SK-MEL-5 (cell line): Measurements from ENCODE around the gene GNPDA2. TPM values are rescaled to one million over a fixed set of nuclear protein-coding genes. Genes with fewer than 3 reads are reported as not detected.
"Not testable (repeated sequence)": the region's sequence is repeated elsewhere in the genome, so short reads cannot be mapped to it uniquely, and the experiment has no call there.

ENCODE experiments used
- DNase-seq: peaks from one replicate; pipeline ENCODE4 v3.0.0-alpha.2; 2016; ENCODE audit warnings: low read depth, low spot score
- in situ Hi-C: cut with HindIII; loops from 2 replicates; pipeline ENCODE4 v1.10.0; 2016; ENCODE audit warnings: low sequenced_read_pairs, high pct_unique_total_duplicates, low pct_unique_long_range_greater_than_20kb
- polyA plus RNA-seq, 2 experiments: library from polyadenylated mRNA; depleted of rRNA; stranded (reverse); fragments of >200 nt; gene quantifications; 2 replicates each; pipeline ENCODE4 v1.2.3, GENCODE V29; 2015
- total RNA-seq: library from RNA; depleted of rRNA; stranded (reverse); fragments of >200 nt; shearing (Covaris generic); gene quantifications from 2 replicates; pipeline ENCODE4 v1.2.3, GENCODE V29; 2014; rRNA removed

The GNPDA2 gene
- 25.4 and 26.8 TPM in 2 replicates for total RNA-seq
- 12.6 and 19.3 TPM in 2 replicates for polyA plus RNA-seq (2015; cell fraction: cytosol; rRNA removed)
- polyA plus RNA-seq (2015; cell fraction: nucleus; rRNA removed): 18.6 and 28.9 TPM in 2 replicates

DNA sequence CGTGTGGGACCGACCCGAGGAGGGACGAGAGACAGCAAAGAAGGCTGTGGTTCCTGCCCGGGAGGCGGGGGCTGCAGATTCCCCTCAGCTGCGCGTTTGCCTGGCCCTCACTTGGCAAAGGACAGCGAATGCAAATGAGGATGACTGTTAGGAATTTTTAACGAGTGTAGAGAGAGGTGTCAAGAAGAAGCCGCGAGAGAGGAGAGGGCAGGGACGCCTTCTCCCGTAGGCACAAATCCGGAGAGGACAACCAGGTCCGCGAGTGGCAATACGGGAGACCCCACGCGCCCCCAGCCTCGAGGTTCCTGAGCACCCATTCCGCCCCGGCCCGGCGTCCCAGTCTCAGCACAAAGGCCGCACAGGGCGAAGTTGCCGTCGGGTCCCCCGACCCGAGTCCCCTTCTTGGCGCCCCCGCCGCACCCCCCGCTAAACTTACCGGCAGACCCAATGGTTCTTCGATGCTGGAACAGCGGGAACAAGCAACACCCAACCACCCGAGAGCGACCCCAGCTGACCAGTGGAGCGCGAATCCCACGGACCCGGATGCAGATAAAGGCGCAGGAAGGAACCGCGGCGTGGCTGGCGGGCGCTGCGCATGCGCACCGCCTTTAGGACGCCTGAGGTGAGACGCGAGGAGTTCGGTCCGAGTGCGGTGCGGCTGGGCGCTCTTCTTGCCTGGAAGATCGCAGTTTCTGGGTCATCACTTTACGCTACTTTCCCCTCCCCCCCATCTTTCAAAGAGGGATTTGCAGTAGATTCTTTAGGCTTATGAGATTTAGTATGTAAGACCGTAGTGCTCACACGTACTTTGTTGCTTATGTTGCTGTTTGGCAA is at the start of gene GNPDA2:
Gene GNPDA2, minus strand, starts transcription at position 519 of the 834 bp plus-strand sequence. CDS start 4,349 bp downstream, outside the sequence.
- DNase-seq: peak; percentile 89
- in situ Hi-C loops: no loop called here

GRCh38 chr4:44772340-44772739 is 46.0 kb upstream of the GNPDA2 start:
- no peak for DNase-seq
- in situ Hi-C loops: no loop called here

DNA sequence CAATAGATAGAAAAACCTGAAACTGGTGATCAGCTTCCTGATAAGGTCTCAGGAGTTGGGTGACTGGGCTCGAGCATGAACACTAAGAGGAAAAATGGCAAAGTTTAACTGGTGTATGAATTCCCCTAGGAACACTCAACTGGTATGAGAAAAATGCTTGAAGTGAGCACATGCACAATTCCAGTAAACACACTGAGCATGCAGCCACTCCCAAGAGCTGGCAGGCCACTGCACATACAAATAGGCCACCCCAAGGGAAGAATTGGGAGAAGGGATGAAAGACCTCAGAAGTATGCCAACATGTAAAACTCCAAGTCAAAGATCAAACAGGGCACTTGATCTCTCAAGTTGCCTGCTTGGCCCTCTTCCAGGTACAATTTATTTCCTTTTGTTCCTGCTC is 45.4 kb upstream of the GNPDA2 start:
- DNase-seq: no peak
- in situ Hi-C loops: no loop called here

- in situ Hi-C loops: no loop called here
- no peak for DNase-seq
Observed at GRCh38 chr4:44766453-44766852, 40.1 kb upstream of the GNPDA2 start.

DNA sequence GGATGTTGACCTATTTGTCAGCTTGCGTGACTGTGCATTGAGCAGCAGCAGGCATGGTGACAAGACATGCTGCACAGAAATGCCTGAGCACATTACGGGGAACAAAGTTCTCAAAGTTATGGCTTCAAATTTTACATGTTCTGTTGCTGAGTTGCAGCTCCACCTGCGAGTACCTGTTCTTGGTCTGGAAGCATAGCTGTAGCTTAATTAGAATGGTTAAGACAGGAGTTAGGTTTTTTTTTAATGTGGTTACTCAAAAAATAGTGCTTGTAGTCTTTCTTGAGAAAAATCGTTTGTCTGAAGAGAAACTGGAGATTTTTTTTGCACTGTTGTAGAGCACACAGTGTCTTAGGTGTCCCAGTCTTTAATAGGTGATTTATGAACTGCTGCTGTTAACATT is 38.8 kb upstream of the GNPDA2 start:
- DNase-seq: no peak
- in situ Hi-C loops: no loop called here

DNA sequence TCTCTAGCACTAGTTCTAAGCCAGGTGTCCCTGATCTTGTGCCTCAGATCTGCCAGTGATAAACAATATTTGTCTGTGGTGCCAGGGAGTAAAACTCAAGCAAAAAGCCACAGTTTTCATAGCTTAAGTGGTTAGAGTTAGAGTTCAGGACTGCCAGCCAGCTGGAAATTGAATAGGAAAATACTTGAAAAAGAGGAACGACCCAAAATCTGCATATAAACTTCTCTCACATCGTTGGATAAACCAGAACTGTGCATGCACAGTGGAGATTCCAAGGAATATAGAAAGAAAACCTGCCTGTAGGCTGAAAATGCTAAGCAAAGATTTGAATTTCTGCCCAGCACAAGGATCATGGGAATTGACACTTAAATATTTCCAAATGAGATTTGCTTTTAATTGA is 35.0 kb upstream of the GNPDA2 start:
- in situ Hi-C loops: no loop called here
- DNase-seq: no peak

GRCh38 chr4:44760142-44760898 is 34.0 kb upstream of the GNPDA2 start:
- DNase-seq: peak; percentile 50
- in situ Hi-C loops: no loop called here

DNA sequence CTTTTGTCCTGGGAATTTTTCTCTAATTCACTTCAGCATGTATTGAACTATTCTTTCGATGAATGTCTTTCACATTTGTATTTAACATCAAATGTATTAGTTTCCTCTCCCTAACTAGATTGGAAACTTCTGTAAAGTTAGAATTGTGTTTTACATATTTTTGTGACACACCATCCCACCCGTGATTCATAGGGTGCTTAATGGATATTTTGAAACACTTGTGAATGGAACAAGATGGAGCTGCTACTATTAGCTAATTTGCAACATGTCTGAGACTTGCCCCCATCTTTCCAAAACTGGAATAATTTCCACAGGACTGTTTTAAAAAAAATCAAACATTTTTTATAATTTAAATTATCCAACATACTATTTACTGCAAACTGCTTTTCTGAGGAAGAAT is 30.2 kb upstream of the GNPDA2 start:
- DNase-seq: no peak
- in situ Hi-C loops: no loop called here

- in situ Hi-C loops: no loop called here
- DNase-seq: no peak
Observed at GRCh38 chr4:44740201-44740600, 13.8 kb upstream of the GNPDA2 start.

DNA sequence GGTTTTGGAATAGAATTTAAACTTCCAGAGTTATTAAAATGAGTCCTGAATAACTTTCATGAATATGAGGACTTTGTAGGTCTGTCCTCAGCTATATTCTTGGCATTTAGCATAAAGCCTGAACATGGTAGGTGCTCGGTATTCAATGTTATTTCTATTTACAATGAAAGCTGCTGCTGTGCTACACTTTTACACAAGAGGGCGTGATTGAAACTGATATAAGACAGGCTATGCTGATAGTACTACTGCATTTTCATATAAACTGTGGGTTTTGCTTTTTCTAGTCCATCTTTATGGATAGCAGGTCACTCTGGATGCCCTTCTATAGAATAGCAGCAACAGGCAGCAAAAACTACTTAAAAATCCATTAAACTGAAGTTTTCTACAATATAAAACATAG is 12.3 kb upstream of the GNPDA2 start:
- in situ Hi-C loops: no loop called here
- DNase-seq: no peak

GRCh38 chr4:44736900-44737299 is 10.5 kb upstream of the GNPDA2 start:
- no peak for DNase-seq
- in situ Hi-C loops: no loop called here

DNA sequence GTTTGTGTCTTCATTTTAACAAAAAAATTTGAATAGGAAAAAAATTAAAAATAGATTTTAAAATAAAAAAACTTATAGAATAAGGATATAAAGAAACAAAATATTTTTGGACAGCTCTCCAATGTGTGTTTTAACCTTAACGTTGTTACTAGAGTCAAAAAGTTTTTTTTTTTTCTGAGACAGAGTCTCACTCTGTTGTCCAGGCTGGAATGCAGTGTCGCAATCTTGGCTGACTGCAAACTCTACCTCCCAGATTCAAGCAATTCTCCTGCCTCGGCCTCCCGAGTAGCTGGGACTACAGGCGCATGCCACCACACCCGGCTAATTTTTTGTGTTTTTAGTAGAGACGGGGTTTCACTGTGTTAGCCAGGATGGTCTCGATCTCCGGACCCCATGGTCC is 2.3 kb upstream of the GNPDA2 start:
- in situ Hi-C loops, DNase-seq: not testable (repeated sequence)

DNA sequence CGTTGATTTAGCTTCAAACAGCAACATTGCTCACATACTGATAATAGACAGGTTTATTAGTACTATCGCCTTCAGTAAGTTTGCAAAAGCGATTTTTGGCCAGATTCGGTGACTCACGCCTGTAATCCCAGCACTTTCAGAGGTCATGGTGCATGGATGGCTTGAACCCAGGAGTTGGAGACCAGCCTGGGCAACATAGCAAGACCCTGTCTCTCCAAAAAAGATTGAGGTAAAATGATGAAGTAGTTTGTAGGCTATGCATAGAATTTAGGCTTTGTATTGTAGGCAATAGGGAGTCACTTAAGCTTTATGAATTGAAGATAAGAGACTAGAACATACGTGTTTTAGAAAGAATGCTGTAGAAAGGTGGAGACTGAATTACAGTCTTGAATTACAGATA is 1.1 kb upstream of the GNPDA2 start:
- DNase-seq: no peak
- in situ Hi-C loops: no loop called here

GRCh38 chr4:44725726-44726037 is 674 bp downstream of the GNPDA2 start:
- no peak for DNase-seq
- in situ Hi-C loops: no loop called here

- in situ Hi-C loops: no loop called here
- no peak for DNase-seq
Observed at GRCh38 chr4:44725166-44725565, 1.2 kb downstream of the GNPDA2 start.

- in situ Hi-C loops: no loop called here
Observed at GRCh38 chr4:44722001-44722400, 4.4 kb downstream of the GNPDA2 start.

GRCh38 chr4:44720371-44720770 is 6.0 kb downstream of the GNPDA2 start:
- no peak for DNase-seq
- in situ Hi-C loops: no loop called here

More at GRCh38 chr4:44722001-44722400, 4.4 kb downstream of the GNPDA2 start:
- DNase-seq: no peak

DNA sequence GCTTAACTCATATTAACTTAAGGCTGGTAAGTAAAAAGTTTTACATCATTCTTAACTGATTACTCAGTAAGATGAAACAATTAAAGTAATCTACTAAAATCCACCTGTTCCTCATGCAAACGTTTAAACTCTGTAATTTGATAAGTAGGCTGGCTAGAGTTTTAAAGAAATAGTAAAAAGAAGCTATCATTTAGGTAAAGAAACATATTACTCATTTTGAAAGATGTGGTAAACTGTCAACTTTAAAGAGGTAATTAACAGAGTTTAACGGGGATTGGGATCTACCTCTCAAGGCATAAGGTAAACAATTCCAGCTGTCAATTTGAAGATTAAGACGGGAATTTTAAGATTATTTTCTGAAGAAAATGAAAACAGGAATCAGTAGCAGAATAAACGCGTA is 9.8 kb downstream of the GNPDA2 start:
- no peak for DNase-seq
- in situ Hi-C loops: no loop called here

DNA sequence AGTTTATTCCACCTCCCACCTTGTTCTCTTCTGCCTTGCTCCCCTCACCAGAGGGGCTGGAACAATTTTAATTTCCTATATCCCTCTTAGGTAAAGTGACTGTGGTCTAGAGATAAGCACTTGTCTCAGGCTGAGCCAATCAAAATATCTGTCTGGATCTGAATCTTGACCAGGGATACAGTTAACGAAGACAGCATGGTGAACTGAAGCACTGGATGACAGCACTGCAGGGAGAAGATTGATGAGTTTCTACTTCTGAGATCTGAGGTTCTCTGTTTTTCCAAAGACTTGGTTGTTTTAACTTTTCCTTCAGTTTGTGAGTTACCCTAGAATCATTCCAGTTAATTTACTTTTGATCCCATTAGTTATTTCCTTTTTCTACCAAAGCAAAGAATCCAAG is 13.2 kb downstream of the GNPDA2 start:
- no peak for DNase-seq
- in situ Hi-C loops: no loop called here
